CD14-positive monocyte (primary cell): ENCODE data around the gene LRRC74A. TPM values are rescaled to one million over a fixed set of nuclear protein-coding genes. Genes with fewer than 3 reads are reported as not detected.

Experiments used
- DNase-seq, 3 donors: peaks; one replicate each; pipeline ENCODE4 v3.0.0-alpha.2; 2011 to 2022
- H2AFZ ChIP-seq: 2 replicates; pipeline ENCODE4 v1.6.0; 2012; ENCODE audit warnings: mild to moderate bottlenecking, low read depth, low read length, inconsistent platforms; ENCODE audit not compliant: insufficient read depth, poor library complexity, severe bottlenecking
- H3K27ac ChIP-seq, 2 donors: 1 replicate in 1 of 2; 2 replicates in 1 of 2; pipeline ENCODE4 v1.5.1; 2012 to 2013; ENCODE audit warnings: low read length in 2 of 2, control low read depth in 1 of 2, inconsistent platforms in 1 of 2, low read depth in 1 of 2, mild to moderate bottlenecking in 1 of 2
- H3K27me3 ChIP-seq, 2 donors: one replicate each; pipeline versions ENCODE4 v1.6.0 to v1.6.1; 2011 to 2013; ENCODE audit warnings: low read length in 2 of 2; ENCODE audit not compliant: control insufficient read depth in 2 of 2, insufficient read depth in 2 of 2
- H3K36me3 ChIP-seq, 2 donors: replicated peaks in 1 of 2; 1 replicate in 1 of 2; 2 replicates in 1 of 2; pipeline versions ENCODE4 v1.5.1 to v1.6.1; 2012 to 2013; ENCODE audit warnings: low read length in 2 of 2, control low read depth in 1 of 2, inconsistent platforms in 1 of 2, mild to moderate bottlenecking in 1 of 2; ENCODE audit not compliant: insufficient read depth in 2 of 2, control insufficient read depth in 1 of 2
- H3K4me1 ChIP-seq, 2 donors: 1 replicate in 1 of 2; 2 replicates in 1 of 2; pipeline versions ENCODE4 v1.5.1 to v1.6.1; 2012 to 2013; ENCODE audit warnings: low read length in 2 of 2, control low read depth in 1 of 2, inconsistent platforms in 1 of 2, mild to moderate bottlenecking in 1 of 2, moderate library complexity in 1 of 2; ENCODE audit not compliant: insufficient read depth in 2 of 2, control insufficient read depth in 1 of 2
- H3K4me2 ChIP-seq: replicated peaks from 2 replicates; pipeline ENCODE3; 2012; ENCODE audit warnings: low read length, moderate library complexity, mild to moderate bottlenecking; ENCODE audit not compliant: poor library complexity, severe bottlenecking; ENCODE audit errors: extremely low read depth
- H3K4me3 ChIP-seq, 3 experiments: fragments of 200-600 bp in 1 of 3; sonication (generic) in 1 of 3; replicated peaks in 1 of 3; 1 replicate in 2 of 3; 2 replicates in 1 of 3; pipeline ENCODE4 v1.5.1; 2011 to 2013; ENCODE audit warnings: low read length in 3 of 3, mild to moderate bottlenecking in 3 of 3, control low read depth in 2 of 3, low read depth in 2 of 3, inconsistent platforms in 1 of 3, moderate library complexity in 1 of 3
- H3K79me2 ChIP-seq: 2 replicates; pipeline ENCODE4 v1.6.0; 2012; ENCODE audit warnings: mild to moderate bottlenecking, control low read depth, inconsistent platforms, low read length, moderate library complexity; ENCODE audit not compliant: insufficient read depth
- H3K9ac ChIP-seq: 2 replicates; pipeline ENCODE4 v1.6.0; 2017; ENCODE audit warnings: low read length, mild to moderate bottlenecking; ENCODE audit not compliant: insufficient read depth, poor library complexity, severe bottlenecking
- H3K9me3 ChIP-seq, 2 donors: replicated peaks in 1 of 2; 1 replicate in 1 of 2; 2 replicates in 1 of 2; pipeline versions ENCODE4 v1.5.1 to v1.6.1; 2012 to 2013; ENCODE audit warnings: low read length in 2 of 2, control low read depth in 1 of 2; ENCODE audit not compliant: control insufficient read depth in 1 of 2, insufficient read depth in 1 of 2
- H4K20me1 ChIP-seq: 2 replicates; pipeline ENCODE4 v1.6.0; 2012; ENCODE audit warnings: mild to moderate bottlenecking, low read length, control low read depth, moderate library complexity; ENCODE audit not compliant: insufficient read depth
- H3K27ac Mint-ChIP-seq, 7 donors: one replicate each; pipeline ENCODE4 v1.8.0; 2020; ENCODE audit warnings: mild to moderate bottlenecking in 7 of 7, mixed read lengths in 7 of 7, moderate library complexity in 6 of 7, inconsistent platforms in 2 of 7
- H3K27me3 Mint-ChIP-seq, 3 donors: one replicate each; pipeline ENCODE4 v1.8.0; 2021 to 2022; ENCODE audit warnings: low read depth in 3 of 3, mild to moderate bottlenecking in 3 of 3, mixed read lengths in 3 of 3, moderate library complexity in 3 of 3, inconsistent platforms in 1 of 3
- H3K36me3 Mint-ChIP-seq, 2 donors: one replicate each; pipeline ENCODE4 v1.8.0; 2020; ENCODE audit warnings: mixed read lengths in 2 of 2, inconsistent platforms in 1 of 2, mild to moderate bottlenecking in 1 of 2
- H3K4me1 Mint-ChIP-seq: one replicate; pipeline ENCODE4 v1.8.0; 2020; ENCODE audit warnings: mild to moderate bottlenecking, mixed read lengths
- H3K4me3 Mint-ChIP-seq, 2 donors: one replicate each; pipeline ENCODE4 v1.8.0; 2020; ENCODE audit warnings: mild to moderate bottlenecking in 2 of 2, mixed read lengths in 2 of 2, moderate library complexity in 1 of 2
- H3K9me3 Mint-ChIP-seq, 7 donors: one replicate each; pipeline ENCODE4 v1.8.0; 2020 to 2022; ENCODE audit warnings: mixed read lengths in 7 of 7, mild to moderate bottlenecking in 6 of 7, moderate library complexity in 6 of 7, inconsistent platforms in 2 of 7
- CTCF ChIP-seq: fragments of 200-600 bp; IDR thresholded peaks from one replicate; pipeline ENCODE4 v1.8.0; 2022; ENCODE audit warnings: antibody characterized with exemption, mild to moderate bottlenecking
- WGBS: methylation state at CpG from one replicate; pipeline ENCODE4 v1.1.5; 2013; ENCODE audit warnings: missing lambda C conversion rate; ENCODE audit not compliant: insufficient coverage; 5-methylcytosine and 5-hydroxymethylcytosine counted together
- intact Hi-C, 2 donors: fragments of 100-400 bp; cut with micrococcal nuclease; formaldehyde crosslinking; loops; one replicate each; pipeline versions ENCODE4 v1.15.0 to v1.15.1; 2023
- polyA plus RNA-seq, 3 donors: library from polyadenylated mRNA; depleted of rRNA in 1 of 3; unstranded in 2 of 3; stranded (reverse) in 1 of 3; fragments of 300-500 nt in 2 of 3; fragments of >200 nt in 1 of 3; fragmentation: Illumina TruSeq in 2 of 3; gene quantifications; 1 replicate in 2 of 3; 2 replicates in 1 of 3; pipeline ENCODE4 v1.2.3, GENCODE V29; 2012 to 2021

The LRRC74A gene
- polyA plus RNA-seq, 3 donors, result 0.24 TPM; not detected in 2

- Histone ChIP-seq H2AFZ (no peak overlapping the region), H3K4me2 (no peak overlapping the region), H3K79me2 (no peaks in the 10 kb centered on the region), H3K36me3 (no peaks in the 10 kb centered on the region), H3K9me3 (peaks cover 8 to 14% of the 10 kb centered on the region in 2 donors), H3K27me3 (no peaks in the 10 kb centered on the region), H4K20me1 (no peaks in the 10 kb centered on the region), H3K4me3 (no peak overlapping the region), H3K27ac (no peak overlapping the region), H3K9ac (no peak overlapping the region), H3K4me1 (no peaks in the 10 kb centered on the region)
- Mint-ChIP-seq H3K4me1 (peaks cover 1% of the 10 kb centered on the region), H3K27me3 (peaks cover 0 to 3% (median 0%) of the 10 kb centered on the region in 3 donors), H3K9me3 (peaks cover 5 to 12% (median 10%) of the 10 kb centered on the region in 7 donors), H3K4me3 (no peak overlapping the region), H3K36me3 (no peaks in the 10 kb centered on the region), H3K27ac (peak overlapping the region in 1 of 7 donors; percentile 57)
- TF ChIP-seq CTCF, result no peak
- 53% methylated on average over 2 of the region's 5 CpGs for WGBS
- intact Hi-C loops, result loop anchor here (5.0 to 10.0 kb wide), 3 partner anchors 39 to 447 kb away; partner anchors contain the start of genes GSTZ1 (in 1 of the 2) and POMT2 (in 1 of the 2)
- DNase-seq, result no peak
Observed at GRCh38 chr14:76877871-76878270, 51.7 kb downstream of the LRRC74A start.

- no peak overlapping the region for H3K27ac Mint-ChIP-seq
- Histone ChIP-seq H2AFZ (no peak overlapping the region), H3K27ac (no peak overlapping the region), H3K36me3 (no peaks in the 10 kb centered on the region), H3K27me3 (no peaks in the 10 kb centered on the region), H3K9me3 (peaks cover 3 to 6% of the 10 kb centered on the region in 2 donors), H3K4me3 (no peak overlapping the region), H3K4me1 (peaks cover 2 to 5% of the 10 kb centered on the region in 2 donors), H3K79me2 (no peaks in the 10 kb centered on the region), H3K9ac (no peak overlapping the region), H4K20me1 (no peaks in the 10 kb centered on the region), H3K4me2 (no peak overlapping the region)
- intact Hi-C loops, result no loop called here
- no peaks in the 10 kb centered on the region for H3K36me3 Mint-ChIP-seq
- no peaks in the 10 kb centered on the region for H3K4me1 Mint-ChIP-seq
- 80% methylated on average over 1 of the region's 4 CpGs for WGBS
- H3K4me3 Mint-ChIP-seq, result no peak overlapping the region
- no peak for DNase-seq
- no peak for TF ChIP-seq CTCF
- H3K27me3 Mint-ChIP-seq, result peaks cover under 1 to 4% (median 1%) of the 10 kb centered on the region in 3 donors
- peaks cover 3 to 5% (median 4%) of the 10 kb centered on the region in 7 donors for H3K9me3 Mint-ChIP-seq
Observed at GRCh38 chr14:76880449-76880848, 54.2 kb downstream of the LRRC74A start.
